ENCODE results near the gene PDE10A.
"Not testable (repeated sequence)": the region's sequence is repeated elsewhere in the genome, so short reads cannot be mapped to it uniquely, and the experiment has no call there.

- not testable (repeated sequence) for TF ChIP-seq YY1 (IDR thresholded peaks at IDR 0.05; ENCODE audit: insufficient read depth, insufficient read length); SUZ12 (IDR thresholded peaks at IDR 0.05; ENCODE audit: extremely low read depth, insufficient read depth, insufficient read length)
These were observed 70.1 kb downstream of the PDE10A start for GRCh38 chr6:165592947-165593346.

Data from NT2/D1 (cell line).